Endothelial cell of umbilical vein (primary cell): ENCODE results near the gene LGALS9C. TPM values are rescaled to one million over a fixed set of nuclear protein-coding genes. Genes with fewer than 3 reads are reported as not detected.
"Not testable (repeated sequence)": the region's sequence is repeated elsewhere in the genome, so short reads cannot be mapped to it uniquely, and the experiment has no call there.

Experiments
- BruUV-seq: library from RNA; stranded (reverse); fragments of 400-500 nt; replicated peaks from 2 replicates; lab custom pipeline; 2021; lab: Mats Ljungman, UMichigan
- CTCF ChIA-PET: fragments of 300-600, 350-600 bp; sonication (Branson Sonifier 250); formaldehyde crosslinking; loops from one replicate; lab custom pipeline; 2021; ENCODE audit warnings: antibody characterized with exemption, inconsistent platforms; lab: Charles Lee
- POLR2A ChIA-PET: fragments of 300-600, 350-600 bp; sonication (Branson Sonifier 250); formaldehyde crosslinking; loops from one replicate; lab custom pipeline; 2021; ENCODE audit warnings: antibody characterized with exemption, inconsistent platforms; lab: Charles Lee
- DNase-seq: peaks from one replicate; pipeline ENCODE4 v3.0.0-alpha.2; 2011; ENCODE audit warnings: low read depth, low spot score
- FAIRE-seq: peaks from 2 replicates; lab custom pipeline; 2011; peaks lifted over from hg19 to GRCh38; lab: Jason Lieb, UNC
- H2AFZ ChIP-seq: 2 replicates; pipeline ENCODE4 v1.6.0; 2012; ENCODE audit warnings: low read depth, low read length, control low read depth, inconsistent platforms
- H3K27ac ChIP-seq: 2 replicates; pipeline ENCODE4 v1.5.1; 2011; ENCODE audit warnings: low read depth, mild to moderate bottlenecking, control low read depth, low read length, moderate library complexity; ENCODE audit not compliant: insufficient read depth
- H3K27me3 ChIP-seq, 2 experiments: 2 replicates each; pipeline versions ENCODE4 v1.6.0 to v1.6.1; 2011; ENCODE audit warnings: low read length in 2 of 2, mixed read lengths in 1 of 2; ENCODE audit not compliant: control insufficient read depth in 2 of 2, insufficient read depth in 2 of 2
- H3K36me3 ChIP-seq, 2 experiments: 2 replicates in 1 of 2; 3 replicates in 1 of 2; pipeline ENCODE4 v1.5.1; 2011; ENCODE audit warnings: low read length in 2 of 2, mild to moderate bottlenecking in 1 of 2, moderate library complexity in 1 of 2; ENCODE audit not compliant: control insufficient read depth in 2 of 2, insufficient read depth in 2 of 2; ENCODE audit errors: extremely low read depth in 1 of 2
- H3K4me1 ChIP-seq: 3 replicates; pipeline ENCODE4 v1.5.1; 2011; ENCODE audit warnings: mild to moderate bottlenecking, low read length; ENCODE audit not compliant: control insufficient read depth, insufficient read depth; ENCODE audit errors: extremely low read depth
- H3K4me2 ChIP-seq: 2 replicates; pipeline ENCODE4 v1.6.1; 2011; ENCODE audit warnings: low read length, control low read depth, mixed read lengths; ENCODE audit not compliant: insufficient read depth
- H3K4me3 ChIP-seq, 3 experiments: fragments of 200-600 bp in 1 of 3; sonication (generic), shearing (Covaris generic) in 1 of 3; replicated peaks in 1 of 3; 2 replicates each; pipeline ENCODE4 v1.5.1; 2011 to 2016; ENCODE audit warnings: control low read depth in 3 of 3, low read length in 3 of 3, mild to moderate bottlenecking in 2 of 3, inconsistent platforms in 1 of 3, low read depth in 1 of 3, moderate library complexity in 1 of 3; ENCODE audit not compliant: insufficient read depth in 1 of 3
- H3K79me2 ChIP-seq: 2 replicates; pipeline ENCODE4 v1.6.0; 2012; ENCODE audit warnings: low read length, inconsistent platforms; ENCODE audit not compliant: control insufficient read depth, insufficient read depth
- H3K9ac ChIP-seq: replicated peaks from 2 replicates; pipeline ENCODE3; 2011; ENCODE audit warnings: low read length, control low read depth; ENCODE audit not compliant: insufficient read depth; ENCODE audit errors: extremely low read depth
- H3K9me1 ChIP-seq: replicated peaks from 3 replicates; pipeline ENCODE4 v1.6.0; 2011; ENCODE audit warnings: mild to moderate bottlenecking, low read length; ENCODE audit not compliant: control insufficient read depth, insufficient read depth; ENCODE audit errors: extremely low read depth
- H3K9me3 ChIP-seq: replicated peaks from 2 replicates; pipeline ENCODE4 v1.5.1; 2012; ENCODE audit warnings: low read length, inconsistent platforms; ENCODE audit not compliant: control insufficient read depth, insufficient read depth
- H4K20me1 ChIP-seq: replicated peaks from 2 replicates; pipeline ENCODE3; 2011; ENCODE audit warnings: mild to moderate bottlenecking, low read length; ENCODE audit not compliant: control insufficient read depth, insufficient read depth; ENCODE audit errors: extremely low read depth
- dilution Hi-C: fragments of 300-500 bp; cut with MboI; formaldehyde crosslinking; loops from one replicate; pipeline ENCODE4 v1.15.0; 2019; ENCODE audit warnings: low sequenced_read_pairs; ENCODE audit not compliant: extremely low pct_ligation_motif_present
- intact Hi-C: fragments of 100-400 bp; cut with micrococcal nuclease; formaldehyde crosslinking; loops from one replicate; pipeline ENCODE4 v1.10.0; 2022
- polyA plus RNA-seq, 4 experiments: library from polyadenylated mRNA; depleted of rRNA in 3 of 4; stranded (reverse) in 3 of 4; unstranded in 1 of 4; fragments of >200 nt; gene quantifications; 2 replicates each; pipeline versions ENCODE4 v1.2.1 to v1.2.3, GENCODE V29; 2011 to 2012; ENCODE audit warnings: missing spikeins in 1 of 4
- total RNA-seq: library from RNA; stranded (reverse); gene quantifications from 2 replicates; pipeline ENCODE4 v1.2.3, GENCODE V29; 2021

The LGALS9C gene
- total and polyA plus RNA-seq, 2 donors (not counting 3 experiments of a cell fraction or from before 2014, with no cell fraction given): not detected

DNA sequence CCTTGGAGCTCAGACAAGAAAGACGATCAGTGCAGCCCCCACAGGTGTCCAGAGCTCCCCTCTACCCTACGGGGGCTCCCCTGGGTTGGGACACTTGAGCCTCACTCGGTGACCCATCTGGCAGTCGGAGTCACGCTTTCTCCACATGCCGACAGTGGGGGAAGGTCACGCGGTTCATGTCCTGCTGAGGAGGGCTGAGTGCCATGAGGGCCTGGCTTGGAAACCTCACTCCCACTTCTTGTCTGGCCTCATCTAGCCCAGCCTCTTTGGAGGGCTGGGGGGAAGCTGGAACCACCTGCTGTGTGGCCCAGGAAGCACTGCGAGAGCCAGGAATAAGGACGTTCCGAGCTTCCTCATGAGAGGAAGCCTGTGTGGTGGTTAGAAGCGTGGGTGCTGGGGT is 1.8 kb downstream of the LGALS9C start:
- H3K27me3 ChIP-seq, H3K4me3 ChIP-seq, H3K9me3 ChIP-seq, H2AFZ ChIP-seq, H3K4me2 ChIP-seq, H3K79me2 ChIP-seq, BruUV-seq, H3K36me3 ChIP-seq, H3K9ac ChIP-seq, POLR2A ChIA-PET, DNase-seq, H3K9me1 ChIP-seq, CTCF ChIA-PET, FAIRE-seq, H3K27ac ChIP-seq, intact Hi-C loops, H4K20me1 ChIP-seq, H3K4me1 ChIP-seq, dilution Hi-C loops: not testable (repeated sequence)

DNA sequence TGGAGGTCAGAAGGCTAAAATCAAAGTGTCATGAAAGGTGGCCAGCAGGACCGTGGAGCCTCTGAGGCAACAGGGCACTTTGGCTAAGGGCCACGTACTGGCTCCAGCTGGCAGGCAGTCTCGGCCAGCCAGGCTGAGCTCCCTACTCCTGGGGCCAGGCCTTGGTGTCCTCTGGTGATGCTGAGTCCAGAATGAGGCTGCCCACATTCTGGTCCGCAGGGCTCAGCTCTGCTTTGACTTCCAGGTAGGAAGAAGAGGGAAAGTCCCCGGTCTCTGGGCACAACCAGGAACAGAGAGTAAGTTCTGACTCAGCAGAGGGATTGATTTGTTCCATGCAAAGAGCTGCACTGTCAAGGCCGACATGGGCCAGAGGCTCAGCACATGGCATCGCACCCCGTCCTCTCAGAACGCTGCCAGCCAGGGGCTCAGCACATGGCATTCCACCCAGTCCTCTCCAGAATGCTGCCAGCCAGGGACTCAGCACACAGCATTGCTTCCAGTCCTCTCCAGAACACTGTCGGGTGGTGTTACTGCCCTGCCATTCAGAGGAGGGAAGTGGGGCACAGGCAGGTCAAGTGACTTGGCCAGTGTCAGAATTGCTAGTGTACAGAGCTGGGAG is 2.5 kb downstream of the LGALS9C start:
- intact Hi-C loops, FAIRE-seq: not testable (repeated sequence)

DNA sequence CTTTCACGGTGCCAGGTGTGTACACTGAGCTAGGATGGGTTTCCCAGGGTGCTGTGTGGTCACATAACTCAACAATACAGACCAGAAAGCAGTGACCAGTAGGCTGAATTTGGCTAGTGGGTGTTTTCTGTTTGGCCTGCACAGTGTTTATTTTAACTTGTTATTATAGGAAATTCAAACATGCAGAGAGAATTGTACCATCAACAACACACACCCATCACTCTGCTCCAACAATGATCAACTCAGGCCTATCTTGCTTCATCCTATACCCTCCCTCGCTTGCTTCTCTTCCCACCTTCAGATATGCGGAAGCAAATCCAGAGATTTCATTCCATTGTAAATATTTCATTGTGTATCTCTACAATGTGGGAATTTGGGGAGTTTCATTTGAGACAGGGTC is 5.2 kb downstream of the LGALS9C start:
- FAIRE-seq, BruUV-seq, dilution Hi-C loops: not testable (repeated sequence)

More for the DNA sequence above, 2.5 kb downstream of the LGALS9C start:
- H3K27me3 ChIP-seq, H3K79me2 ChIP-seq, H3K9me1 ChIP-seq, dilution Hi-C loops, H3K36me3 ChIP-seq, H3K27ac ChIP-seq, H3K4me1 ChIP-seq, POLR2A ChIA-PET, H3K9ac ChIP-seq, H3K9me3 ChIP-seq, H2AFZ ChIP-seq, H4K20me1 ChIP-seq, CTCF ChIA-PET, BruUV-seq, H3K4me2 ChIP-seq, DNase-seq, H3K4me3 ChIP-seq: not testable (repeated sequence)

DNA sequence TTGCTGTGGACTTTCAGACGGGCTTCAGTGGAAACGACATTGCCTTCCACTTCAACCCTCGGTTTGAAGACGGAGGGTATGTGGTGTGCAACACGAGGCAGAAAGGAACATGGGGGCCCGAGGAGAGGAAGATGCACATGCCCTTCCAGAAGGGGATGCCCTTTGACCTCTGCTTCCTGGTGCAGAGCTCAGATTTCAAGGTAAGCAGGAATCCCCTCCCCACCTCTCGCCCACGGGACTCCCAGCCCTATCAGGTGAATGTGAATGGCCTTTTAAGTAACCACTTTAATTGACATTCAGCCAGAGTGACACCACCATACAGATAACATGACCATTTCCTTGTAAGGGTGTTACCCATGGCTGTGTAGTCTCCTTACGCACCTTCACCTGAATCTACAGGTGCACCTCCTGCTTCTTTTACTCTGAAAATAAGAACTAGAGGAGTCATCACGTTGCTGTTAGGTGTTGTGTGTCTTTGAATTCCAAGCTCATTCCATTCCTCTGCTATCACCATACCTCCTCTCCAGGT is 9.4 kb downstream of the LGALS9C start:
- CTCF ChIA-PET: not testable (repeated sequence)

More for the DNA sequence above, 5.2 kb downstream of the LGALS9C start:
- H3K4me3 ChIP-seq, intact Hi-C loops, H3K9ac ChIP-seq, DNase-seq, H3K4me2 ChIP-seq, H3K4me1 ChIP-seq, H3K9me3 ChIP-seq, H3K27ac ChIP-seq, POLR2A ChIA-PET, H3K9me1 ChIP-seq, H3K27me3 ChIP-seq, H2AFZ ChIP-seq, H4K20me1 ChIP-seq, H3K79me2 ChIP-seq, H3K36me3 ChIP-seq, CTCF ChIA-PET: not testable (repeated sequence)

More for the DNA sequence above, 9.4 kb downstream of the LGALS9C start:
- H2AFZ ChIP-seq, H3K36me3 ChIP-seq, H3K79me2 ChIP-seq, H3K9me3 ChIP-seq, DNase-seq, H3K4me2 ChIP-seq, H3K9me1 ChIP-seq, H4K20me1 ChIP-seq, H3K4me1 ChIP-seq, H3K27ac ChIP-seq, intact Hi-C loops, BruUV-seq, FAIRE-seq, dilution Hi-C loops, H3K9ac ChIP-seq, POLR2A ChIA-PET, H3K4me3 ChIP-seq, H3K27me3 ChIP-seq: not testable (repeated sequence)
